Osteoblast (primary cell): ENCODE results near the gene TMBIM1. TPM values are rescaled to one million over a fixed set of nuclear protein-coding genes. Genes with fewer than 3 reads are reported as not detected.

ENCODE experiments used
- DNase-seq: peaks from one replicate; pipeline ENCODE4 v3.0.0; 2011; ENCODE audit warnings: low spot score, mixed read lengths; ENCODE audit not compliant: insufficient read length; ENCODE audit errors: missing footprints
- H2AFZ ChIP-seq: 2 replicates; pipeline ENCODE4 v1.6.0; 2011; ENCODE audit warnings: mild to moderate bottlenecking, low read length
- H3K27ac ChIP-seq: 2 replicates; pipeline ENCODE4 v1.5.1; 2011; ENCODE audit warnings: mild to moderate bottlenecking, low read depth, low read length, moderate library complexity
- H3K27me3 ChIP-seq: 2 replicates; pipeline ENCODE4 v1.6.0; 2012; ENCODE audit warnings: mild to moderate bottlenecking, control low read depth, inconsistent platforms, low read length, moderate library complexity; ENCODE audit not compliant: insufficient read depth
- H3K36me3 ChIP-seq: 2 replicates; pipeline ENCODE4 v1.5.1; 2011; ENCODE audit warnings: mild to moderate bottlenecking, low read length, control low read depth, moderate library complexity; ENCODE audit not compliant: insufficient read depth
- H3K4me1 ChIP-seq: 2 replicates; pipeline ENCODE4 v1.5.1; 2011; ENCODE audit warnings: mild to moderate bottlenecking, low read length, control low read depth, moderate library complexity; ENCODE audit not compliant: insufficient read depth
- H3K4me2 ChIP-seq: 2 replicates; pipeline ENCODE4 v1.6.0; 2011; ENCODE audit warnings: mild to moderate bottlenecking, low read length; ENCODE audit not compliant: insufficient read depth
- H3K4me3 ChIP-seq: fragments of 200-600 bp; sonication (generic); 3 replicates; pipeline ENCODE4 v1.5.1; 2012; ENCODE audit warnings: mild to moderate bottlenecking, low read length, inconsistent platforms; ENCODE audit not compliant: insufficient read depth
- H3K79me2 ChIP-seq: 2 replicates; pipeline ENCODE4 v1.6.0; 2012; ENCODE audit warnings: mild to moderate bottlenecking, low read length, control low read depth, inconsistent platforms; ENCODE audit not compliant: insufficient read depth
- H3K9me3 ChIP-seq: 2 replicates; pipeline ENCODE4 v1.5.1; 2011; ENCODE audit warnings: low read depth, low read length, control low read depth
- H4K20me1 ChIP-seq: 2 replicates; pipeline ENCODE4 v1.6.0; 2012; ENCODE audit warnings: mild to moderate bottlenecking, low read length, control low read depth; ENCODE audit not compliant: insufficient read depth
- small RNA-seq: library from RNA; depleted of rRNA; stranded (forward); fragments of <200 nt; gene quantifications from one replicate; pipeline ENCODE3, GENCODE V24; 2012
- total RNA-seq: library from RNA; depleted of rRNA; stranded (reverse); fragments of >200 nt; gene quantifications from 2 replicates; pipeline ENCODE4 v1.2.3, GENCODE V29; 2012
- TF ChIP-seq, protein P1 (sequence below): IDR thresholded peaks from 2 replicates; pipeline ENCODE4 v1.5.1; 2011; ENCODE audit warnings: mild to moderate bottlenecking, low read depth, low read length, moderate library complexity; ENCODE audit errors: extremely low read depth

Gene TMBIM1
- total RNA-seq, 1 donor, result 155 TPM

DNA sequence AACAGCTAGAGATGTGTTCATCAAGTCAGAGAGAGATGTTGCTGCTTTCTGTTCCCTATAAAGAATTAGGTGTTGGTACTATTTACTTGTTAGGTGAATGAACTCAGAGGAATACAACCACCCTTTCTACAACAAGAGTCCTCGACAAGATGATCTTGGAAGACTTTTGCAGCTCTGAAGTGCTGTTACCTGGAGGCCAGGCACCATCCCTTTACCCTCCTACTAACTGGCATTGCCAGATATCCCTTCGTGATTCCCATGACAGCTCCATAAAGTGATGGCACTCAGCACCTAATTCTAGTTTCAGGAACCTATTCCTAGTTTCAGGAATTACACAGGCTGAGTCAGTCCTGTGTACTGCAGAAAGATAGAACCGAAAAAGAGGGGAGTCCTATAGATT is 65.4 kb downstream of the TMBIM1 start:
- Histone ChIP-seq H3K4me2 (no peak overlapping the region), H3K27me3 (no peaks in the 10 kb centered on the region), H3K27ac (no peak overlapping the region), H3K4me1 (peaks cover 47% of the 10 kb centered on the region), H3K9me3 (no peaks in the 10 kb centered on the region), H3K79me2 (peaks cover 75% of the 10 kb centered on the region), H3K4me3 (no peak overlapping the region), H2AFZ (no peak overlapping the region), H4K20me1 (peaks cover 44% of the 10 kb centered on the region), H3K36me3 (peaks cover 73% of the 10 kb centered on the region)
- no peak for DNase-seq
- TF ChIP-seq, protein P1, sequence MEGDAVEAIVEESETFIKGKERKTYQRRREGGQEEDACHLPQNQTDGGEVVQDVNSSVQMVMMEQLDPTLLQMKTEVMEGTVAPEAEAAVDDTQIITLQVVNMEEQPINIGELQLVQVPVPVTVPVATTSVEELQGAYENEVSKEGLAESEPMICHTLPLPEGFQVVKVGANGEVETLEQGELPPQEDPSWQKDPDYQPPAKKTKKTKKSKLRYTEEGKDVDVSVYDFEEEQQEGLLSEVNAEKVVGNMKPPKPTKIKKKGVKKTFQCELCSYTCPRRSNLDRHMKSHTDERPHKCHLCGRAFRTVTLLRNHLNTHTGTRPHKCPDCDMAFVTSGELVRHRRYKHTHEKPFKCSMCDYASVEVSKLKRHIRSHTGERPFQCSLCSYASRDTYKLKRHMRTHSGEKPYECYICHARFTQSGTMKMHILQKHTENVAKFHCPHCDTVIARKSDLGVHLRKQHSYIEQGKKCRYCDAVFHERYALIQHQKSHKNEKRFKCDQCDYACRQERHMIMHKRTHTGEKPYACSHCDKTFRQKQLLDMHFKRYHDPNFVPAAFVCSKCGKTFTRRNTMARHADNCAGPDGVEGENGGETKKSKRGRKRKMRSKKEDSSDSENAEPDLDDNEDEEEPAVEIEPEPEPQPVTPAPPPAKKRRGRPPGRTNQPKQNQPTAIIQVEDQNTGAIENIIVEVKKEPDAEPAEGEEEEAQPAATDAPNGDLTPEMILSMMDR, result no peak

Small RNAs within 50 kb of the gene (small RNA-seq; reads per million reads assigned to genes)
- gene MIR6810, result not detected

Other genes starting within 250 kb of the TMBIM1 start
- not detected in 2 replicates for gene RUFY4, start 223.2 kb downstream of the TMBIM1 start, total RNA-seq
- not detected in 2 replicates for gene CXCR2, start 166.5 kb downstream of the TMBIM1 start, total RNA-seq
- not detected in 2 replicates for gene CXCR1, start 125.5 kb downstream of the TMBIM1 start, total RNA-seq
- 301 and 315 TPM in 2 replicates for gene ARPC2, start 75.3 kb downstream of the TMBIM1 start, total RNA-seq
- gene GPBAR1, start 31.5 kb downstream of the TMBIM1 start, total RNA-seq, result 0.36 TPM in 1 of 2 replicates, not detected in the other
- gene AAMP, start 22.4 kb downstream of the TMBIM1 start, total RNA-seq, result 85.7 and 97.0 TPM in 2 replicates
- 23.2 and 24.2 TPM in 2 replicates for gene PNKD, start 22.0 kb downstream of the TMBIM1 start, total RNA-seq
- gene CATIP, start 64.4 kb upstream of the TMBIM1 start, total RNA-seq, result not detected in 2 replicates
- 0.29 and 0.36 TPM in 2 replicates for gene SLC11A1, start 89.8 kb upstream of the TMBIM1 start, total RNA-seq
- gene CTDSP1, start 107.4 kb upstream of the TMBIM1 start, total RNA-seq, result 53.3 and 71.7 TPM in 2 replicates
- gene VIL1, start 126.6 kb upstream of the TMBIM1 start, total RNA-seq, result under 0.01 TPM in 1 of 2 replicates, not detected in the other